ENCODE results near the gene ADAP2.
"Not testable (repeated sequence)": the region's sequence is repeated elsewhere in the genome, so short reads cannot be mapped to it uniquely, and the experiment has no call there.

Gene ADAP2

GRCh38 chr17:30929081-30929633 is 7.4 kb downstream of the ADAP2 start:
- Histone ChIP-seq H3K9ac (ENCODE audit: low read depth in 1 of 2, low read length in 2 of 2) (no peak overlapping the region), H3K9me3 (ENCODE audit: control insufficient read depth in 1 of 2, low read length in 2 of 2) (no peaks in the 10 kb centered on the region), H3K27ac (ENCODE audit: low read depth, low read length) (no peak overlapping the region), H3K36me3 (ENCODE audit: control insufficient read depth in 1 of 2, insufficient read depth in 2 of 2, low read length in 2 of 2) (peaks cover 0 to 4% of the 10 kb centered on the region in 2 donors), H3K4me1 (ENCODE audit: control insufficient read depth in 1 of 2, insufficient read depth in 2 of 2, low read length in 2 of 2) (no peaks in the 10 kb centered on the region), H3K4me3 (ENCODE audit: low read depth in 1 of 2, low read length in 2 of 2) (no peak overlapping the region), H3K27me3 (ENCODE audit: control insufficient read depth in 1 of 2, insufficient read depth in 2 of 2, low read length in 2 of 2) (peaks cover 0 to 3% of the 10 kb centered on the region in 2 donors)

- H3K9ac ChIP-seq (ENCODE audit: low read depth in 1 of 2, low read length in 2 of 2); H3K4me3 ChIP-seq (ENCODE audit: low read depth in 1 of 2, low read length in 2 of 2); H3K36me3 ChIP-seq (ENCODE audit: control insufficient read depth in 1 of 2, insufficient read depth in 2 of 2, low read length in 2 of 2); H3K27me3 ChIP-seq (ENCODE audit: control insufficient read depth in 1 of 2, insufficient read depth in 2 of 2, low read length in 2 of 2); H3K9me3 ChIP-seq (ENCODE audit: control insufficient read depth in 1 of 2, low read length in 2 of 2); H3K4me1 ChIP-seq (ENCODE audit: control insufficient read depth in 1 of 2, insufficient read depth in 2 of 2, low read length in 2 of 2); H3K27ac ChIP-seq (ENCODE audit: low read depth, low read length): not testable (repeated sequence)
These were observed 8.1 kb downstream of the ADAP2 start for GRCh38 chr17:30929861-30930260.

DNA sequence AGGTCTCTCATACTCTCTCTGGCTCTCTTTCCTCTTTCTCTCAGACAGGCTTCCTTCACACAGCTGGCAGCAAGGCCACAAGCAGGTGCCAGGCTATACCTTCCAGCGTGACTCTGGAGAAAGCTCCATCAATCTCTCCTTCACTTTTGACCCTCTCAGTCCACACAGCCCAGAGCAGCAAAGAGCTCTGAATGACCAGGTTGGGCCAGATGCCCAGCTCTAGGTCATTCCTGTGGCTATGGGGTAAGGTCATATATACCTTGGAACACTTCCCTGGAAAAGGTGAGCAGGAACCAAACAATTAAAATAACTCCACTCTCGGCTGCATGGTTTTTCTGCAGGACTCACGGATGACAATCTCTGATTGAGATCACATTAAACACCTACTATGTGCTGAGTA is 8.8 kb downstream of the ADAP2 start:
- Histone ChIP-seq H3K27ac (ENCODE audit: low read depth, low read length) (no peak overlapping the region), H3K36me3 (ENCODE audit: control insufficient read depth in 1 of 2, insufficient read depth in 2 of 2, low read length in 2 of 2) (peaks cover 0 to 4% of the 10 kb centered on the region in 2 donors), H3K9ac (ENCODE audit: low read depth in 1 of 2, low read length in 2 of 2) (no peak overlapping the region), H3K4me3 (ENCODE audit: low read depth in 1 of 2, low read length in 2 of 2) (no peak overlapping the region), H3K9me3 (ENCODE audit: control insufficient read depth in 1 of 2, low read length in 2 of 2) (no peaks in the 10 kb centered on the region), H3K27me3 (ENCODE audit: control insufficient read depth in 1 of 2, insufficient read depth in 2 of 2, low read length in 2 of 2) (no peaks in the 10 kb centered on the region), H3K4me1 (ENCODE audit: control insufficient read depth in 1 of 2, insufficient read depth in 2 of 2, low read length in 2 of 2) (no peaks in the 10 kb centered on the region)

DNA sequence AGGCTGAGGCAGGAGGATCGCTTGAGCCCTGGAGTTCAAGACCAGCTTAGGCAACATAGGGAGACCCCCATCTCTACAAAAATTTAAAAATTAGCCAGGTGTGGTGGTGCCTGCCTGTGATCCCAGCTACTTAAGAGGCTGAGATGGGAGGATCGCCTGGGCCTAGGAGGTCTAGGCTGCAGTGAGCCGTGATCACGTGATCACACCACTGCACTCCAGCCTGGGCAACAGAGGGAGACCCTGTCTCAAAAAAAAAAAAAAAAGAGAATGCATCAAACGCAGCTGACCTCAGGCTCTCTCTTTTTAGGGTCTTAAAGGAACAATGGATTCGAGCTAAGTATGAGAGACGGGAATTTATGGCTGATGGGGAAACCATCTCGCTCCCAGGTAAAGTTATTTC is 9.8 kb downstream of the ADAP2 start:
- H3K9me3 ChIP-seq (ENCODE audit: control insufficient read depth in 1 of 2, low read length in 2 of 2); H3K9ac ChIP-seq (ENCODE audit: low read depth in 1 of 2, low read length in 2 of 2); H3K27me3 ChIP-seq (ENCODE audit: control insufficient read depth in 1 of 2, insufficient read depth in 2 of 2, low read length in 2 of 2); H3K36me3 ChIP-seq (ENCODE audit: control insufficient read depth in 1 of 2, insufficient read depth in 2 of 2, low read length in 2 of 2); H3K4me1 ChIP-seq (ENCODE audit: control insufficient read depth in 1 of 2, insufficient read depth in 2 of 2, low read length in 2 of 2); H3K4me3 ChIP-seq (ENCODE audit: low read depth in 1 of 2, low read length in 2 of 2); H3K27ac ChIP-seq (ENCODE audit: low read depth, low read length): not testable (repeated sequence)

- Histone ChIP-seq H3K4me1 (ENCODE audit: control insufficient read depth in 1 of 2, insufficient read depth in 2 of 2, low read length in 2 of 2) (no peaks in the 10 kb centered on the region), H3K4me3 (ENCODE audit: low read depth in 1 of 2, low read length in 2 of 2) (no peak overlapping the region), H3K36me3 (ENCODE audit: control insufficient read depth in 1 of 2, insufficient read depth in 2 of 2, low read length in 2 of 2) (peaks cover 0 to 4% of the 10 kb centered on the region in 2 donors), H3K9ac (ENCODE audit: low read depth in 1 of 2, low read length in 2 of 2) (no peak overlapping the region), H3K27me3 (ENCODE audit: control insufficient read depth in 1 of 2, insufficient read depth in 2 of 2, low read length in 2 of 2) (no peaks in the 10 kb centered on the region), H3K27ac (ENCODE audit: low read depth, low read length) (no peak overlapping the region), H3K9me3 (ENCODE audit: control insufficient read depth in 1 of 2, low read length in 2 of 2) (no peaks in the 10 kb centered on the region)
These were observed 12.2 kb downstream of the ADAP2 start for GRCh38 chr17:30933966-30934365.

- Histone ChIP-seq H3K9me3 (ENCODE audit: control insufficient read depth in 1 of 2, low read length in 2 of 2) (no peaks in the 10 kb centered on the region), H3K36me3 (ENCODE audit: control insufficient read depth in 1 of 2, insufficient read depth in 2 of 2, low read length in 2 of 2) (no peaks in the 10 kb centered on the region), H3K27ac (ENCODE audit: low read depth, low read length) (no peak overlapping the region), H3K9ac (ENCODE audit: low read depth in 1 of 2, low read length in 2 of 2) (no peak overlapping the region), H3K27me3 (ENCODE audit: control insufficient read depth in 1 of 2, insufficient read depth in 2 of 2, low read length in 2 of 2) (no peaks in the 10 kb centered on the region), H3K4me1 (ENCODE audit: control insufficient read depth in 1 of 2, insufficient read depth in 2 of 2, low read length in 2 of 2) (no peaks in the 10 kb centered on the region), H3K4me3 (ENCODE audit: low read depth in 1 of 2, low read length in 2 of 2) (no peak overlapping the region)
These were observed 17.4 kb downstream of the ADAP2 start for GRCh38 chr17:30939051-30939689.

DNA sequence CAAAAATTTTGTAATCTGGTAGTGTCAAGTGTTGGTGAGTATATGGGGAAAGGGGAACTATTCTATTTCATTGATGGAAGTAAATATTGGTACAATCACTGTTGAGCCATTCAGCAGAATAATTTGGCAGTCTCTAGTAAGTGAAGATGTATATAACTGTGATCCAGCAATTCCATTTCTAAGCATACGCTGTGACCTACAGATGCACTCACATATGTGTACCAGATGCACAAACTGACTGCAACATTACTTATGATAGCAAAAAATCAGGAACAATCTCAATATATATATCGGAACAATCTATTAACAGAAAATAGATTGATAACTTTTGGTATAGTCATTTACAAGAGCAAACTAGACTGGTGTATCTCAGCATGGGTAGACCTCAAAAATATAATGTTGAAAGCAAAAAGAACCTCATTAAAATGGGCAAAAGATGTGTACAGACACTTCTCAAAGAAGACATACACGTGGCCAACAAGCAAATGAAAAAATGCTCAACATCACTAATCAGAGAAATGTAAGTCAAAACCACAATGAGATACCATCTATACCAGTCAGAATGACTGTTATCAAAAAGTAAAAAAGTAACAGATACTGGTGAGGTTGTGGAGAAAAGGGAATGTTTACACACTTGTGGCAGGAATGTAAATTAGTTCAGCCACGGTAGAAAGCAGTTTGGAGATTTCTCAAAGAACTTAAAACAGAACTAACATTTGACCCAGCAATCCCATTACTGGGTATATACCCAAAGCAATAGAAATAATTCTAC is 20.7 kb downstream of the ADAP2 start:
- no peaks in the 10 kb centered on the region for H3K36me3 ChIP-seq (ENCODE audit: control insufficient read depth in 1 of 2, insufficient read depth in 2 of 2, low read length in 2 of 2)

DNA sequence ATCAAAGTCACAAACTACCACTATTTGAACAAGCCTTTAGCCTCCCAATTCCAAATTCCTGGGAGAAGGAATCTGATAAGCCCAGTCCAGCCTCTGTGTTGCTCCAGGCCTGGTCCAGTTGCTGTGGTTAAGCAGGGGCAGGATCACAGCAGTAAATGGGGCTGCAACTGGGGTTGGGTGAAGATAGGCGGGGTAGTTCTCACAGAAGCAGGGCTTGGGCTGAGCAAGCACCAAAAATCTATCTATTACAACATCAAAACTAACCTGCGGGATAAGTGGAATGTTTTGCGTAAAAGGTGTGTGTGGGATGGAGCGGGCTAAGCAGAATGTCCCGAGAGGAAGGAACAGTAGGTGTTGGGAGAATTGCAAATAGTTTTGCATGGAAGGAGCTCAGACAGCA is 26.1 kb downstream of the ADAP2 start:
- H3K27me3 ChIP-seq (ENCODE audit: control insufficient read depth in 1 of 2, insufficient read depth in 2 of 2, low read length in 2 of 2): no peaks in the 10 kb centered on the region

More for the DNA sequence above, 20.7 kb downstream of the ADAP2 start:
- no peak overlapping the region for H3K27ac ChIP-seq (ENCODE audit: low read depth, low read length)
- no peak overlapping the region for H3K4me3 ChIP-seq (ENCODE audit: low read depth in 1 of 2, low read length in 2 of 2)
- no peaks in the 10 kb centered on the region for H3K4me1 ChIP-seq (ENCODE audit: control insufficient read depth in 1 of 2, insufficient read depth in 2 of 2, low read length in 2 of 2)
- H3K27me3 ChIP-seq (ENCODE audit: control insufficient read depth in 1 of 2, insufficient read depth in 2 of 2, low read length in 2 of 2): no peaks in the 10 kb centered on the region
- H3K9ac ChIP-seq (ENCODE audit: low read depth in 1 of 2, low read length in 2 of 2): no peak overlapping the region
- no peaks in the 10 kb centered on the region for H3K9me3 ChIP-seq (ENCODE audit: control insufficient read depth in 1 of 2, low read length in 2 of 2)

GRCh38 chr17:30950189-30950588 is 28.4 kb downstream of the ADAP2 start:
- Histone ChIP-seq H3K9ac (ENCODE audit: low read depth in 1 of 2, low read length in 2 of 2) (no peak overlapping the region), H3K9me3 (ENCODE audit: control insufficient read depth in 1 of 2, low read length in 2 of 2) (no peaks in the 10 kb centered on the region), H3K4me3 (ENCODE audit: low read depth in 1 of 2, low read length in 2 of 2) (no peak overlapping the region), H3K27ac (ENCODE audit: low read depth, low read length) (no peak overlapping the region), H3K4me1 (ENCODE audit: control insufficient read depth in 1 of 2, insufficient read depth in 2 of 2, low read length in 2 of 2) (peaks cover 16% of the 10 kb centered on the region in 2 donors), H3K36me3 (ENCODE audit: control insufficient read depth in 1 of 2, insufficient read depth in 2 of 2, low read length in 2 of 2) (no peaks in the 10 kb centered on the region), H3K27me3 (ENCODE audit: control insufficient read depth in 1 of 2, insufficient read depth in 2 of 2, low read length in 2 of 2) (no peaks in the 10 kb centered on the region)

More for the DNA sequence above, 26.1 kb downstream of the ADAP2 start:
- H3K9me3 ChIP-seq (ENCODE audit: control insufficient read depth in 1 of 2, low read length in 2 of 2): no peaks in the 10 kb centered on the region
- H3K4me3 ChIP-seq (ENCODE audit: low read depth in 1 of 2, low read length in 2 of 2): no peak overlapping the region
- no peak overlapping the region for H3K9ac ChIP-seq (ENCODE audit: low read depth in 1 of 2, low read length in 2 of 2)
- H3K36me3 ChIP-seq (ENCODE audit: control insufficient read depth in 1 of 2, insufficient read depth in 2 of 2, low read length in 2 of 2): no peaks in the 10 kb centered on the region
- peaks cover 16% of the 10 kb centered on the region in 2 donors for H3K4me1 ChIP-seq (ENCODE audit: control insufficient read depth in 1 of 2, insufficient read depth in 2 of 2, low read length in 2 of 2)
- no peak overlapping the region for H3K27ac ChIP-seq (ENCODE audit: low read depth, low read length)

GRCh38 chr17:30950669-30951399 is 29.1 kb downstream of the ADAP2 start:
- H3K36me3 ChIP-seq (ENCODE audit: control insufficient read depth in 1 of 2, insufficient read depth in 2 of 2, low read length in 2 of 2): no peaks in the 10 kb centered on the region
- H3K27me3 ChIP-seq (ENCODE audit: control insufficient read depth in 1 of 2, insufficient read depth in 2 of 2, low read length in 2 of 2): no peaks in the 10 kb centered on the region
- H3K27ac ChIP-seq (ENCODE audit: low read depth, low read length): peak overlapping the region; percentile 13
- H3K9ac ChIP-seq (ENCODE audit: low read depth in 1 of 2, low read length in 2 of 2): no peak overlapping the region
- peaks cover 16% of the 10 kb centered on the region in 2 donors for H3K4me1 ChIP-seq (ENCODE audit: control insufficient read depth in 1 of 2, insufficient read depth in 2 of 2, low read length in 2 of 2)
- no peak overlapping the region for H3K4me3 ChIP-seq (ENCODE audit: low read depth in 1 of 2, low read length in 2 of 2)
- H3K9me3 ChIP-seq (ENCODE audit: control insufficient read depth in 1 of 2, low read length in 2 of 2): no peaks in the 10 kb centered on the region
